Hypothalamus (tissue), 51 donors: ENCODE results near the gene TNIK.
A peak's percentile ranks its signal among the peaks of the same experiment; 100 is the strongest.
"Not testable (repeated sequence)": the region's sequence is repeated elsewhere in the genome, so short reads cannot be mapped to it uniquely, and the experiment has no call there.

Experiments used
- DNase-seq, 51 donors: peaks; one replicate each; lab custom pipeline; 2025; lab: John Stamatoyannopoulos, UW

The TNIK gene

GRCh38 chr3:171242951-171243350 is 217.3 kb downstream of the TNIK start:
- DNase-seq: no peak

- DNase-seq: no peak
These were observed 218.0 kb downstream of the TNIK start for GRCh38 chr3:171242170-171242569.

GRCh38 chr3:171241655-171242054 is 218.6 kb downstream of the TNIK start:
- DNase-seq: not testable (repeated sequence)

- DNase-seq: no peak
These were observed 219.7 kb downstream of the TNIK start for GRCh38 chr3:171240504-171240835.

GRCh38 chr3:171239757-171240503 is 220.3 kb downstream of the TNIK start:
- no peak for DNase-seq

- peak in 3 of 51 donors; percentile 10 to 38 (median 22) for DNase-seq
These were observed 223.2 kb downstream of the TNIK start for GRCh38 chr3:171237009-171237385.

- DNase-seq: peak in 1 of 51 donors; percentile 45
These were observed 223.8 kb downstream of the TNIK start for GRCh38 chr3:171236265-171237008.

- DNase-seq: peak in 16 of 51 donors; percentile 6 to 44 (median 20)
These were observed 225.8 kb downstream of the TNIK start for GRCh38 chr3:171234298-171235010.

GRCh38 chr3:171231361-171231760 is 228.8 kb downstream of the TNIK start:
- no peak for DNase-seq

GRCh38 chr3:171230865-171231264 is 229.3 kb downstream of the TNIK start:
- DNase-seq: peak in 1 of 51 donors; percentile 3

- no peak for DNase-seq
These were observed 231.0 kb downstream of the TNIK start for GRCh38 chr3:171229173-171229572.

GRCh38 chr3:171228240-171228639 is 232.0 kb downstream of the TNIK start:
- DNase-seq: no peak

- no peak for DNase-seq
These were observed 232.4 kb downstream of the TNIK start for GRCh38 chr3:171227828-171228227.

- no peak for DNase-seq
These were observed 232.8 kb downstream of the TNIK start for GRCh38 chr3:171227359-171227758.

- no peak for DNase-seq
These were observed 233.4 kb downstream of the TNIK start for GRCh38 chr3:171226794-171227193.

- DNase-seq: no peak
These were observed 234.5 kb downstream of the TNIK start for GRCh38 chr3:171225708-171226107.

GRCh38 chr3:171225165-171225564 is 235.0 kb downstream of the TNIK start:
- no peak for DNase-seq

GRCh38 chr3:171223396-171223795 is 236.8 kb downstream of the TNIK start:
- DNase-seq: no peak

- DNase-seq: no peak
These were observed 237.2 kb downstream of the TNIK start for GRCh38 chr3:171222995-171223394.

GRCh38 chr3:171221597-171221996 is 238.6 kb downstream of the TNIK start:
- no peak for DNase-seq

GRCh38 chr3:171221104-171221503 is 239.1 kb downstream of the TNIK start:
- no peak for DNase-seq

GRCh38 chr3:171219258-171219657 is 240.9 kb downstream of the TNIK start:
- DNase-seq: no peak
